Measurements from ENCODE around the gene RAB20. TPM values are rescaled to one million over a fixed set of nuclear protein-coding genes. Genes with fewer than 3 reads are reported as not detected.

Gene RAB20
- polyA plus RNA-seq, 1 donor (not counting 4 experiments of a cell fraction or from before 2014, with no cell fraction given) = 4.3 TPM

- no peak for TF ChIP-seq EZH2 (IDR thresholded peaks at IDR 0.05; ENCODE audit: low read length)
- TF ChIP-seq, protein P1, sequence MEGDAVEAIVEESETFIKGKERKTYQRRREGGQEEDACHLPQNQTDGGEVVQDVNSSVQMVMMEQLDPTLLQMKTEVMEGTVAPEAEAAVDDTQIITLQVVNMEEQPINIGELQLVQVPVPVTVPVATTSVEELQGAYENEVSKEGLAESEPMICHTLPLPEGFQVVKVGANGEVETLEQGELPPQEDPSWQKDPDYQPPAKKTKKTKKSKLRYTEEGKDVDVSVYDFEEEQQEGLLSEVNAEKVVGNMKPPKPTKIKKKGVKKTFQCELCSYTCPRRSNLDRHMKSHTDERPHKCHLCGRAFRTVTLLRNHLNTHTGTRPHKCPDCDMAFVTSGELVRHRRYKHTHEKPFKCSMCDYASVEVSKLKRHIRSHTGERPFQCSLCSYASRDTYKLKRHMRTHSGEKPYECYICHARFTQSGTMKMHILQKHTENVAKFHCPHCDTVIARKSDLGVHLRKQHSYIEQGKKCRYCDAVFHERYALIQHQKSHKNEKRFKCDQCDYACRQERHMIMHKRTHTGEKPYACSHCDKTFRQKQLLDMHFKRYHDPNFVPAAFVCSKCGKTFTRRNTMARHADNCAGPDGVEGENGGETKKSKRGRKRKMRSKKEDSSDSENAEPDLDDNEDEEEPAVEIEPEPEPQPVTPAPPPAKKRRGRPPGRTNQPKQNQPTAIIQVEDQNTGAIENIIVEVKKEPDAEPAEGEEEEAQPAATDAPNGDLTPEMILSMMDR (optimal IDR thresholded peaks at IDR 0.05 in 1 of 3, IDR thresholded peaks at IDR 0.05 in 1 of 3, conservative IDR thresholded peaks at IDR 0.05 in 1 of 3; ENCODE audit: extremely low read depth in 1 of 3, insufficient read depth in 2 of 3, low read length in 3 of 3) = no peak
- Histone ChIP-seq H3K36me3 (ENCODE audit: control insufficient read depth in 2 of 2, extremely low read depth in 1 of 2, insufficient read depth in 2 of 2, low read length in 2 of 2) (no peaks in the 10 kb centered on the region), H3K9me3 (ENCODE audit: control insufficient read depth, low read depth, low read length) (no peaks in the 10 kb centered on the region), H3K27me3 (ENCODE audit: control insufficient read depth, extremely low read depth, insufficient read depth, low read length) (no peaks in the 10 kb centered on the region), H3K9me1 (ENCODE audit: control insufficient read depth, extremely low read depth, insufficient read depth, low read length) (no peaks in the 10 kb centered on the region), H3K9ac (ENCODE audit: control insufficient read depth, extremely low read depth, insufficient read depth, low read length) (no peak overlapping the region), H2AFZ (ENCODE audit: control insufficient read depth, low read length) (no peak overlapping the region), H4K20me1 (ENCODE audit: control insufficient read depth, extremely low read depth, insufficient read depth, low read length) (no peaks in the 10 kb centered on the region), H3K4me2 (ENCODE audit: control insufficient read depth, extremely low read depth, insufficient read depth, low read depth, low read length) (no peak overlapping the region), H3K4me1 (ENCODE audit: control insufficient read depth, extremely low read depth, insufficient read depth, low read length) (no peaks in the 10 kb centered on the region), H3K79me2 (ENCODE audit: control insufficient read depth, insufficient read depth, low read length) (no peaks in the 10 kb centered on the region), H3K4me3 (ENCODE audit: control insufficient read depth in 2 of 3, extremely low read depth in 1 of 3, insufficient read depth in 2 of 3, low read depth in 1 of 3, low read length in 3 of 3) (no peak overlapping the region), H3K27ac (ENCODE audit: control insufficient read depth, insufficient read depth, low read length) (no peak overlapping the region)
- DNase-seq (ENCODE audit: low read depth, low spot score) = no peak
- dilution Hi-C loops (cut with MboI; ENCODE audit: extremely low pct_ligation_motif_present, low sequenced_read_pairs) = no loop called here
- no peak for FAIRE-seq
Observed at GRCh38 chr13:110582421-110582954, 21.0 kb upstream of the RAB20 start.

GRCh38 chr13:110581506-110582185, 20.1 kb upstream of the RAB20 start:
- Histone ChIP-seq H4K20me1 (ENCODE audit: control insufficient read depth, extremely low read depth, insufficient read depth, low read length) (no peaks in the 10 kb centered on the region), H3K9ac (ENCODE audit: control insufficient read depth, extremely low read depth, insufficient read depth, low read length) (no peak overlapping the region), H3K27ac (ENCODE audit: control insufficient read depth, insufficient read depth, low read length) (no peak overlapping the region), H3K4me1 (ENCODE audit: control insufficient read depth, extremely low read depth, insufficient read depth, low read length) (no peaks in the 10 kb centered on the region), H3K36me3 (ENCODE audit: control insufficient read depth in 2 of 2, extremely low read depth in 1 of 2, insufficient read depth in 2 of 2, low read length in 2 of 2) (no peaks in the 10 kb centered on the region), H2AFZ (ENCODE audit: control insufficient read depth, low read length) (no peak overlapping the region), H3K9me3 (ENCODE audit: control insufficient read depth, low read depth, low read length) (no peaks in the 10 kb centered on the region), H3K4me2 (ENCODE audit: control insufficient read depth, extremely low read depth, insufficient read depth, low read depth, low read length) (no peak overlapping the region), H3K27me3 (ENCODE audit: control insufficient read depth, extremely low read depth, insufficient read depth, low read length) (no peaks in the 10 kb centered on the region), H3K4me3 (ENCODE audit: control insufficient read depth in 2 of 3, extremely low read depth in 1 of 3, insufficient read depth in 2 of 3, low read depth in 1 of 3, low read length in 3 of 3) (no peak overlapping the region), H3K79me2 (ENCODE audit: control insufficient read depth, insufficient read depth, low read length) (no peaks in the 10 kb centered on the region), H3K9me1 (ENCODE audit: control insufficient read depth, extremely low read depth, insufficient read depth, low read length) (no peaks in the 10 kb centered on the region)
- TF ChIP-seq, protein P1 (optimal IDR thresholded peaks at IDR 0.05 in 1 of 3, IDR thresholded peaks at IDR 0.05 in 1 of 3, conservative IDR thresholded peaks at IDR 0.05 in 1 of 3; ENCODE audit: extremely low read depth in 1 of 3, insufficient read depth in 2 of 3, low read length in 3 of 3) = no peak
- no peak for TF ChIP-seq EZH2 (IDR thresholded peaks at IDR 0.05; ENCODE audit: low read length)
- dilution Hi-C loops (cut with MboI; ENCODE audit: extremely low pct_ligation_motif_present, low sequenced_read_pairs) = no loop called here
- FAIRE-seq (no peak), DNase-seq (ENCODE audit: low read depth, low spot score) (no peak)

Measured in keratinocyte (primary cell).